HEK293T (cell line): ENCODE measurements around the gene CHADL.

Experiments
- CTCF ChIA-PET: fragments of 350-600 bp; formaldehyde crosslinking; extraction: SDS; loops from one replicate; lab custom pipeline; 2021; ENCODE audit warnings: antibody characterized with exemption, inconsistent platforms; lab: Yijun Ruan, JAX
- POLR2A ChIA-PET: fragments of 350-600 bp; formaldehyde crosslinking; extraction: SDS; loops from one replicate; lab custom pipeline; 2020; ENCODE audit warnings: antibody characterized with exemption, inconsistent platforms; lab: Yijun Ruan, JAX
- DNase-seq: peaks from one replicate; pipeline ENCODE4 v3.0.0; 2012; ENCODE audit warnings: mixed read lengths; ENCODE audit errors: extremely low spot score
- ARNT ChIP-seq: fragments of 450-650 bp; IDR thresholded peaks from 2 replicates; pipeline ENCODE4 v1.6.1; 2017; ENCODE audit warnings: mild to moderate bottlenecking
- BHLHE40 ChIP-seq: fragments of 450-650 bp; IDR thresholded peaks from 2 replicates; pipeline ENCODE4 v1.6.1; 2016; ENCODE audit warnings: mild to moderate bottlenecking, moderate library complexity, borderline replicate concordance
- CTBP1 ChIP-seq: fragments of 450-650 bp; IDR thresholded peaks from 2 replicates; pipeline ENCODE4 v1.6.1; 2016; ENCODE audit warnings: borderline replicate concordance
- ELF4 ChIP-seq: fragments of 450-650 bp; IDR thresholded peaks from 2 replicates; pipeline ENCODE4 v1.6.1; 2017; ENCODE audit warnings: antibody characterized with exemption
- FOXA1 ChIP-seq: fragments of 450-650 bp; IDR thresholded peaks from 2 replicates; pipeline ENCODE4 v1.6.1; 2016; ENCODE audit warnings: mild to moderate bottlenecking
- FOXK2 ChIP-seq: fragments of 450-650 bp; IDR thresholded peaks from 2 replicates; pipeline ENCODE4 v1.6.1; 2016; ENCODE audit warnings: mild to moderate bottlenecking
- FOXM1 ChIP-seq: fragments of 450-650 bp; IDR thresholded peaks from 2 replicates; pipeline ENCODE4 v1.6.1; 2017; ENCODE audit warnings: mild to moderate bottlenecking, borderline replicate concordance
- HDGF ChIP-seq: fragments of 450-650 bp; IDR thresholded peaks from 2 replicates; pipeline ENCODE4 v1.6.1; 2017; ENCODE audit warnings: antibody characterized with exemption, borderline replicate concordance
- L3MBTL2 ChIP-seq: fragments of 450-650 bp; conservative IDR thresholded peaks from 2 replicates; pipeline ENCODE4 v1.6.1; 2016; ENCODE audit warnings: mild to moderate bottlenecking
- LEF1 ChIP-seq: fragments of 450-650 bp; IDR thresholded peaks from 2 replicates; pipeline ENCODE4 v1.6.1; 2017; ENCODE audit warnings: mild to moderate bottlenecking, borderline replicate concordance
- NFRKB ChIP-seq: fragments of 450-650 bp; IDR thresholded peaks from 2 replicates; pipeline ENCODE4 v1.6.1; 2016; ENCODE audit warnings: mild to moderate bottlenecking, moderate library complexity
- SP1 ChIP-seq: fragments of 450-650 bp; IDR thresholded peaks from 2 replicates; pipeline ENCODE4 v1.6.1; 2017
- SUZ12 ChIP-seq: fragments of 450-650 bp; IDR thresholded peaks from 2 replicates; pipeline ENCODE4 v1.6.1; 2016; ENCODE audit warnings: mild to moderate bottlenecking
- TARDBP ChIP-seq: fragments of 450-650 bp; IDR thresholded peaks from 2 replicates; pipeline ENCODE4 v1.6.1; 2016
- ZNF384 ChIP-seq: fragments of 450-650 bp; IDR thresholded peaks from 2 replicates; pipeline ENCODE4 v1.6.1; 2016
- TF ChIP-seq, protein P1 (sequence below): fragments of 450-650 bp; IDR thresholded peaks from 2 replicates; pipeline ENCODE4 v1.6.1; 2016

The CHADL gene

GRCh38 chr22:41198027-41198580, 42.6 kb downstream of the CHADL start:
- TF ChIP-seq ZNF384 (peak; percentile 62), ELF4 (no peak)
- TF ChIP-seq, protein P1, sequence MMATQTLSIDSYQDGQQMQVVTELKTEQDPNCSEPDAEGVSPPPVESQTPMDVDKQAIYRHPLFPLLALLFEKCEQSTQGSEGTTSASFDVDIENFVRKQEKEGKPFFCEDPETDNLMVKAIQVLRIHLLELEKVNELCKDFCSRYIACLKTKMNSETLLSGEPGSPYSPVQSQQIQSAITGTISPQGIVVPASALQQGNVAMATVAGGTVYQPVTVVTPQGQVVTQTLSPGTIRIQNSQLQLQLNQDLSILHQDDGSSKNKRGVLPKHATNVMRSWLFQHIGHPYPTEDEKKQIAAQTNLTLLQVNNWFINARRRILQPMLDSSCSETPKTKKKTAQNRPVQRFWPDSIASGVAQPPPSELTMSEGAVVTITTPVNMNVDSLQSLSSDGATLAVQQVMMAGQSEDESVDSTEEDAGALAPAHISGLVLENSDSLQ = peak; percentile 20; the same call in 1 of the 2 replicates
- POLR2A ChIA-PET = interaction anchor here (1.2 to 1.3 kb wide), 2 partner anchors 176 to 248 kb away, joined by 5 read pairs; partner anchors contain the start of gene TOB2
- no peak for DNase-seq
- CTCF ChIA-PET = interaction anchor here (0.9 kb wide), 1 partner anchor 16 kb away, joined by 3 read pairs; no protein-coding TSS in a partner anchor

DNA sequence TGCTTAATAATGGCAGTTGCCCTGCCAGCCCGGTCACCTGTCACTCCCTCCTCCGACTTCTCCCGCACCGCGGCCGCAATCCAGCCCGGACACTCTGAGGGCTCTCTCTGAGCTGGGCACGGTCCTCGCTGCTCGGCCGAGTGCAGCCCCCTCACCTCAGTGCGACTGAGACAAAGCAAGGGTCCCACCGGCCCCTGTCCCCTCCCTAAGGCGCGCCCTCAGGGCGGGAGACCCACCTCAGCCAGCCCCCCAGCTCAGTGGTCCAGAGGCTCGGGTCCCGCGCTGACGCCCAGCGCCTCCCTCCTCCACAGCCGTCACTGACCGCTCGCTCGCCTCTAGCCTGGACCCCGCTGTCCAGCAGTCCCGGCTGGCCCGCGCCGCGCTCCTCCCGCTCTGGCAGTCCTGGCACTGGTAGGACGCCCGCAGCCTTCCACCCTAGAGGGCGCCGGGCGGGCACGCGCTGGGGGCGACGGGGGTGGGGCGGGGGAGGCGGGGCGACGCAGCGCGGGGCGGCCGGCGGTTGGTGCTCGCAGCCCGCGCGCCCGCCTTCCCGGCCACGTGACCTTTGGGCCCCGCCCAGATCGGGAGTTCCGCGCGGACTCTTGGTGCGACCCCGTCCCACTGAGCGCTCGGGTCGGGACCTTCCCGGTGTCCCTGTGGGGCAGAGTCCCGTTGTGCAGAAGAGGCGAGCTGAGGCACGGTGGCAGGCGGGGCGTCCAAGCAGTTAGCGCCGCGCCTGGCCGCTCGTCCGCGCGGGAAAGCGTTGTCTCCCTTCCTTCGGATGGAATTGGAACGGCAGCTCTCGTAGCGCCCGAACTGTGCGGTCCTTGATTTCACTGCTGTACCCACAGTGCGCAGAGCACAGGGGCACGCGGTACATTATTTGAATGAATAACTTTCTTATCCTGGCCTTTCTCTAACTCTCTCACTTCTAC, 43.4 kb downstream of the CHADL start:
- no peak for TF ChIP-seq NFRKB
- TF ChIP-seq, protein P1 = peak; percentile 22; the same call in 1 of the 2 replicates
- no peak for TF ChIP-seq TARDBP
- TF ChIP-seq ARNT = no peak
- TF ChIP-seq FOXA1 = no peak
- TF ChIP-seq L3MBTL2 = peak; percentile 95
- CTCF ChIA-PET = interaction anchor here (0.9 kb wide), 1 partner anchor 15 kb away, joined by 3 read pairs; no protein-coding TSS in a partner anchor
- DNase-seq = peak; percentile 93
- POLR2A ChIA-PET = interaction anchor here (1.0 to 1.3 kb wide), 3 partner anchors 28 to 249 kb away, joined by 3 to 5 read pairs (median 5); partner anchors contain the start of gene TOB2

DNA sequence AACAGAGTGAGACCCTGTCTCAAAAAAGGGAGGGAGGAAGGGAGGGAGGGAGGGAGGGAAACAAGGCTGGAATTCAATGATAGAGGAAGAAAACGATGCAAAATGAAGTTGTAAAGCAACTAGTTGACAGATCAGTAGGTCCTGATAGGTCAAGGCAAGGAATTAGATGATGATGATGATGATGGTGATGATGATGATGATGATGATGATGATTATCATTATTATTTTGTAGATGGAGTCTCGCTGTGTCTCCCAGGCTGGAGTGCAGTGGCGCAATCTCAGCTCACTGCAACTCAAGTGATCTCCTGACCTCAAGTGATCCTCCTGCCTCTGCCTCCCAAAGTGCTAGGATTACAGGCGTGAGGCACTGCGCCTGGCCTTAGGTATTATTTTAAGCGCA, 46.9 kb downstream of the CHADL start:
- DNase-seq = no peak
- TF ChIP-seq FOXK2 = no peak
- no peak for TF ChIP-seq CTBP1
- no peak for TF ChIP-seq TARDBP
- TF ChIP-seq SP1 = no peak
- TF ChIP-seq SUZ12 = no peak
- TF ChIP-seq FOXM1 = no peak
- TF ChIP-seq HDGF = no peak
- TF ChIP-seq L3MBTL2 = no peak
- CTCF ChIA-PET = no interaction called here
- POLR2A ChIA-PET = no interaction called here

- no peak for DNase-seq
- CTCF ChIA-PET = no interaction called here
- POLR2A ChIA-PET = interaction anchor here (0.5 kb wide), 1 partner anchor 11 kb away, joined by 3 read pairs; no protein-coding TSS in a partner anchor
- no peak for TF ChIP-seq BHLHE40
- TF ChIP-seq SP1 = no peak
- no peak for TF ChIP-seq FOXM1
- TF ChIP-seq, protein P1 = no peak
- no peak for TF ChIP-seq ZNF384
- TF ChIP-seq ARNT = no peak
- no peak for TF ChIP-seq NFRKB
- no peak for TF ChIP-seq TARDBP
- no peak for TF ChIP-seq CTBP1
- TF ChIP-seq LEF1 = no peak
- TF ChIP-seq SUZ12 = no peak
- no peak for TF ChIP-seq L3MBTL2
- no peak for TF ChIP-seq ELF4
- no peak for TF ChIP-seq FOXA1
- TF ChIP-seq HDGF = no peak
- TF ChIP-seq FOXK2 = no peak
Measured at GRCh38 chr22:41191467-41191866, 49.3 kb downstream of the CHADL start.

GRCh38 chr22:41184679-41185078, 56.1 kb downstream of the CHADL start:
- DNase-seq = no peak
- CTCF ChIA-PET = interaction anchor here (0.6 kb wide), 1 partner anchor 255 kb away, joined by 4 read pairs; no protein-coding TSS in a partner anchor
- POLR2A ChIA-PET = no interaction called here
- TF ChIP-seq ARNT = no peak
- no peak for TF ChIP-seq TARDBP
- no peak for TF ChIP-seq LEF1
- TF ChIP-seq ELF4 = no peak
- TF ChIP-seq BHLHE40 = no peak
- TF ChIP-seq SUZ12 = no peak
- TF ChIP-seq FOXK2 = no peak
- no peak for TF ChIP-seq SP1
- TF ChIP-seq FOXA1 = no peak
- TF ChIP-seq ZNF384 = no peak
- no peak for TF ChIP-seq CTBP1
- TF ChIP-seq FOXM1 = no peak
- TF ChIP-seq, protein P1 = no peak
- TF ChIP-seq HDGF = no peak
- no peak for TF ChIP-seq NFRKB
- TF ChIP-seq L3MBTL2 = no peak
